Measurements from ENCODE around the gene IGSF9B. TPM values are rescaled to one million over a fixed set of nuclear protein-coding genes. Genes with fewer than 3 reads are reported as not detected.
A peak's percentile ranks its signal among the peaks of the same experiment; 100 is the strongest.

The IGSF9B gene
- total and polyA plus RNA-seq, 11 donors, result 14.6 to 78.5 (median 38.3) TPM

DNA sequence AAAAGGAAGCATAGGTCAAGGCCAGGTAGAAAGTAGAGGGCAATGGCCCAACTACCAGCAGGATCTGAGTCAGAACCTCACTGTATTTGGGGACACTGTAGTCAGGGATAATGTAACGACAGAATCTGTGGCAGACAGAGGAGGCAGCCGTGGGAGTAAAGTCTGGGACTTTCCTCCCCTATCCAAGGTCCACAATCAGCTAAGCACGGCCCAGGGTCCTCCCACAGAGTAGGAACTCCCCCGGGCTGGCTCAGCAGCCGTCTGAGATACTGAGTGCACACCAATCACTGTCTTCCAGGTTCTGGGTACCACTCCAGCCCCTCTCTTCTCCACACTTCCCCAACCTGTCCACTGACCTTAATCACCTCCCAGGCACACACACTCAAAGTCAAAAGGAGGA lies 3.2 kb downstream of the IGSF9B start:
- 17 to 36% (median 22%) methylated on average over 5 of the region's 5 CpGs for WGBS, 4 donors
- ATAC-seq (no peak), DNase-seq (no peak)
- Histone ChIP-seq H3K4me1 (peaks cover 7 to 89% (median 56%) of the 10 kb centered on the region in 12 donors), H3K9me3 (no peaks in the 10 kb centered on the region), H3K36me3 (no peaks in the 10 kb centered on the region), H3K4me3 (no peak overlapping the region), H3K27me3 (peaks cover 0 to 45% (median 3%) of the 10 kb centered on the region in 9 donors), H3K27ac (peak overlapping the region in 9 of 12 donors; percentile 11 to 97 (median 92))
- TF ChIP-seq, protein P1, sequence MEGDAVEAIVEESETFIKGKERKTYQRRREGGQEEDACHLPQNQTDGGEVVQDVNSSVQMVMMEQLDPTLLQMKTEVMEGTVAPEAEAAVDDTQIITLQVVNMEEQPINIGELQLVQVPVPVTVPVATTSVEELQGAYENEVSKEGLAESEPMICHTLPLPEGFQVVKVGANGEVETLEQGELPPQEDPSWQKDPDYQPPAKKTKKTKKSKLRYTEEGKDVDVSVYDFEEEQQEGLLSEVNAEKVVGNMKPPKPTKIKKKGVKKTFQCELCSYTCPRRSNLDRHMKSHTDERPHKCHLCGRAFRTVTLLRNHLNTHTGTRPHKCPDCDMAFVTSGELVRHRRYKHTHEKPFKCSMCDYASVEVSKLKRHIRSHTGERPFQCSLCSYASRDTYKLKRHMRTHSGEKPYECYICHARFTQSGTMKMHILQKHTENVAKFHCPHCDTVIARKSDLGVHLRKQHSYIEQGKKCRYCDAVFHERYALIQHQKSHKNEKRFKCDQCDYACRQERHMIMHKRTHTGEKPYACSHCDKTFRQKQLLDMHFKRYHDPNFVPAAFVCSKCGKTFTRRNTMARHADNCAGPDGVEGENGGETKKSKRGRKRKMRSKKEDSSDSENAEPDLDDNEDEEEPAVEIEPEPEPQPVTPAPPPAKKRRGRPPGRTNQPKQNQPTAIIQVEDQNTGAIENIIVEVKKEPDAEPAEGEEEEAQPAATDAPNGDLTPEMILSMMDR (IDR thresholded peaks at IDR 0.05), result no peak
- no peak for TF ChIP-seq POLR2A (IDR thresholded peaks at IDR 0.05)
- intact Hi-C loops (cut with DNase I), result loop anchor here in 5 of 10 donors (5.0 to 10.0 kb wide), 4 partner anchors 79 to 271 kb away; partner anchors contain the start of genes NCAPD3 (in 1 of the 5) and VPS26B (in 1 of the 5)

DNA sequence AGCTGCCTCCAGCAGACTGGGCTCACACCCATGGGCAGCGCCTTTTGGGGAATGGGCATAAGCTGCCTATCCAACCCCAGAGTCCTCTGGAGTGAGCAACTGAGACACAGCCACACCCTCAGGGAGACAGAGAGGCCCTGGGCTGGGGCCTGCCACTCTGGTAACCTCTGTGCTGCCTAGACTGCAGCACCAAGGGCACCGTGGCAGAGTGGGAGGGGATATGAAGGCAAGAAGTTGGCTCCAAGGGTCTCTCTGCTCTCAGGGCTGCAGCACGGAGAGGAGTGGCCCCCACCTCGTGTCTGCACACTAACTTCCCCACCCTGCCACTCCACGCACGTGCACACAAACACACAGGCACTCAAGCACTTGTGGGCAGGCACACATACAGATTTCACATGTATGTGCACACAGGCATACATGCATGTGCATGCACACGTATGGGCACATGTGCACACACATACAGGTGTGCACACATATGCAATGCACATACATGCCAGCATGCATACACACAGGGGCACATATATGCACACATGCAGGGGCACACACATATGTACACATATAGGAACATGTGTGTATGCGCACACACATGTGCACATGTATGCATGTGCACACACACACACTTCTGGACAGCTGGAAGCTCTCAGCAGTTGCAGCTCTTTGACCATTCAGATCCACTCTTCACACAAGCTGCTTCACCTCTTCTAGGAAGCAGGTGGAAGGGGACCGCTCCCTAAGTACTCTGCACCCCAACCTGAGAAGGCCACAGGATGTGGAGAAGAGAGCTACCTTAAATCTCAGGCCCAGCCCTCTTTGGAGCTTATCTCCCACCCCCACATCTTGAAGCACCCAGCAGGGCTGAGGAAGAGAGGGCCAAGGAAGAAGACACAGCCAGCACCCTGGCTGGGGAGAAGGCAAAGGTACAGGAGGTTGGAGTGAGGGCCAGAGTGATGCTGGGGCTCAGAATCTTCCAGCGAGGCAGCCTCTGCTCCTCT lies 4.3 kb downstream of the IGSF9B start:
- Histone ChIP-seq H3K4me3 (peak overlapping the region in 11 of 12 donors; percentile 32 to 70 (median 52)), H3K27ac (peak overlapping the region; percentile 83 to 98 (median 92)), H3K4me1 (peaks cover 7 to 96% (median 63%) of the 10 kb centered on the region in 12 donors), H3K9me3 (no peaks in the 10 kb centered on the region), H3K27me3 (peaks cover 0 to 38% (median 3%) of the 10 kb centered on the region in 9 donors), H3K36me3 (no peaks in the 10 kb centered on the region)
- DNase-seq (peak in 1 of 5 donors; percentile 69), ATAC-seq (peak in 1 of 4 donors; percentile 18)
- intact Hi-C loops (cut with DNase I), result loop anchor here in 5 of 10 donors (5.0 to 10.0 kb wide), 4 partner anchors 80 to 272 kb away; partner anchors contain the start of genes NCAPD3 (in 1 of the 5) and VPS26B (in 1 of the 5)
- TF ChIP-seq, protein P1 (IDR thresholded peaks at IDR 0.05), result no peak
- TF ChIP-seq POLR2A (IDR thresholded peaks at IDR 0.05), result no peak
- 63 to 74% (median 66%) methylated on average over 9 to 10 of the region's 10 CpGs for WGBS, 4 donors

DNA sequence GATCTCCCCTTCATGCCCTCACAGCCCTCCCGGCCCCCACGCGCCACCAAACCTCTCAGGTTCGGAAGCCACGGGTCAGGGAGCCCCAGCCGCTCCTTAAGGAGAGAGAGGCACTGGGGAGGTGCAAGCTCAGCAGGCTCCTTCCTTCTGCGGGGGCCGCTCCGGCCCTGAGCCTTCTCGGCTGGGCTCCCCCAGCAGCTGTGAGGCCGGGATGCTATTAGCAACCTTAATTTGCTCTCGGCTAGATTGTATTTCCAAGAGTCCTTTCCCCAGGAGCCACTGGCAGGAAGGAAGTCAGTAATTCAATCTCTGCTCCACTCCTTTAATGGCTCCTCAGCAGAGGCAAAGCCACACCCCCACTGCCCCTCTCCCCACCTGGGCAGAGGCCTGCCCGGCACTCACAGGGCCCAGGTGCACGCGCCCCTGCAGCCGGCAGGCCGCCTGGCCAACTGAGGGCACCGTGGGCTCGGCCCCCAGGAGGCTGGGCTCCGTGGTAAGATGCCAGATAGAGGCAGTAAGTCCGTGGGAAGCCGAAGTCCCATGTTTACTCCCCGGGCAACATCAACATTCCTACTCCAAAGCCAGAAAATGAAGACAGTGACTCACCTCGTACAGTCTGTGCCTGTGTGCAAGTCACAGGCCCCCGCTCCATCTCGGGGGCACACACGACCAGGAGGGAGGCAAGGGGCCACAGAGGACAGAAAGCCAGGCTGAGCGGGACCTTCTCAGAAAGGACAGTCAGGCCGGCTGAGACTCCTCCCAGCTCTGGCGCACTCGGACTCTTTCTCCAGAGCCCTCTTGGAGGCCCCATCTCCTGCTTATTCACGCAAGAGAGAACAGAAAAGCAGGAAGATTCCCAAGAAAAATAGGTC lies 5.2 kb downstream of the IGSF9B start:
- H3K27me3 ChIP-seq, result peaks cover 0 to 29% (median 3%) of the 10 kb centered on the region in 9 donors
- peak overlapping the region; percentile 83 to 98 (median 91) for H3K27ac ChIP-seq
- H3K4me1 ChIP-seq, result peaks cover 7 to 100% (median 68%) of the 10 kb centered on the region in 12 donors
- DNase-seq (peak in 2 of 5 donors; percentile 51 to 61), ATAC-seq (peak in 3 of 4 donors; percentile 2 to 20 (median 6))
- 6 to 16% (median 13%) methylated on average over 23 to 32 of the region's 32 CpGs for WGBS, 4 donors
- intact Hi-C loops (cut with DNase I), result loop anchor here in 5 of 10 donors (5.0 to 10.0 kb wide), 4 partner anchors 81 to 273 kb away; partner anchors contain the start of genes NCAPD3 (in 1 of the 5) and VPS26B (in 1 of the 5)
- H3K36me3 ChIP-seq, result no peaks in the 10 kb centered on the region
- H3K9me3 ChIP-seq, result no peaks in the 10 kb centered on the region
- H3K4me3 ChIP-seq, result peak overlapping the region; percentile 17 to 70 (median 50)
- no peak for TF ChIP-seq POLR2A (IDR thresholded peaks at IDR 0.05)
- TF ChIP-seq, protein P1 (IDR thresholded peaks at IDR 0.05), result no peak

Measured in heart left ventricle (tissue), 16 donors.